Endometrial microvascular endothelial cells (primary cell): ENCODE measurements around the gene SPINDOC. TPM values are rescaled to one million over a fixed set of nuclear protein-coding genes. Genes with fewer than 3 reads are reported as not detected.
"Not testable (repeated sequence)": the region's sequence is repeated elsewhere in the genome, so short reads cannot be mapped to it uniquely, and the experiment has no call there.

Experiments used
- in situ Hi-C: cut with HindIII; loops from 2 replicates; pipeline ENCODE4 v1.10.0; 2017; ENCODE audit warnings: low sequenced_read_pairs, low pct_unique_long_range_greater_than_20kb; ENCODE audit errors: inconsistent ontology term
- total RNA-seq: library from RNA; depleted of rRNA; stranded (reverse); fragments of >200 nt; gene quantifications from one replicate; pipeline ENCODE4 v1.2.3, GENCODE V29; 2015; ENCODE audit errors: inconsistent ontology term

The SPINDOC gene
- total RNA-seq: 28.2 TPM

- in situ Hi-C loops: no loop called here
These were observed at the start of gene SPINDOC for GRCh38 chr11:63813035-63813562. Gene SPINDOC, plus strand, starts transcription at chr11:63813456. Its CDS starts 231 bp downstream, at chr11:63813687.

GRCh38 chr11:63763496-63764339 lies 49.5 kb upstream of the SPINDOC start:
- in situ Hi-C loops: no loop called here

GRCh38 chr11:63764340-63764678 lies 48.9 kb upstream of the SPINDOC start:
- in situ Hi-C loops: no loop called here

- in situ Hi-C loops: no loop called here
These were observed 48.3 kb upstream of the SPINDOC start for GRCh38 chr11:63764679-63765647.

GRCh38 chr11:63765688-63766241 lies 47.5 kb upstream of the SPINDOC start:
- in situ Hi-C loops: no loop called here

- in situ Hi-C loops: no loop called here
These were observed 46.6 kb upstream of the SPINDOC start for GRCh38 chr11:63766531-63767235.

- in situ Hi-C loops: no loop called here
These were observed 46.0 kb upstream of the SPINDOC start for GRCh38 chr11:63767267-63767564.

GRCh38 chr11:63767565-63768236 lies 45.6 kb upstream of the SPINDOC start:
- in situ Hi-C loops: no loop called here

- in situ Hi-C loops: no loop called here
These were observed 44.8 kb upstream of the SPINDOC start, which contains the start of gene ZFTA for GRCh38 chr11:63768237-63769041. Gene ZFTA, minus strand, starts transcription at chr11:63768775. Its CDS starts 153 bp downstream, at chr11:63768622.

GRCh38 chr11:63769042-63769713 lies 44.1 kb upstream of the SPINDOC start:
- in situ Hi-C loops: no loop called here

GRCh38 chr11:63769714-63770455 lies 43.4 kb upstream of the SPINDOC start:
- in situ Hi-C loops: no loop called here

GRCh38 chr11:63770763-63771162 lies 42.5 kb upstream of the SPINDOC start:
- in situ Hi-C loops: no loop called here

- in situ Hi-C loops: not testable (repeated sequence)
These were observed 41.4 kb upstream of the SPINDOC start for GRCh38 chr11:63771741-63772318.

- in situ Hi-C loops: no loop called here
These were observed 38.1 kb upstream of the SPINDOC start for GRCh38 chr11:63775191-63775590.

GRCh38 chr11:63779039-63779438 lies 34.2 kb upstream of the SPINDOC start:
- in situ Hi-C loops: no loop called here

GRCh38 chr11:63782749-63783148 lies 30.5 kb upstream of the SPINDOC start:
- in situ Hi-C loops: no loop called here
